Thyroid gland (tissue), 4 donors: ENCODE measurements around the gene TASP1.

Experiments used
- CTCF ChIP-seq, 6 experiments: fragments of 200-600 bp in 3 of 6; fragments of 450-650 bp in 3 of 6; sonication (generic) in 3 of 6; IDR thresholded peaks; one replicate each; pipeline ENCODE4 v1.5.1; 2016 to 2019; ENCODE audit warnings: antibody characterized with exemption in 6 of 6, mild to moderate bottlenecking in 2 of 6, inconsistent platforms in 1 of 6, moderate library complexity in 1 of 6
- POLR2A ChIP-seq, 2 donors: fragments of 450-650 bp; IDR thresholded peaks; one replicate each; pipeline ENCODE4 v1.6.1; 2017; ENCODE audit warnings: antibody characterized with exemption in 2 of 2, mild to moderate bottlenecking in 2 of 2, moderate library complexity in 1 of 2

- TF ChIP-seq CTCF (IDR thresholded peaks at IDR 0.05) (no peak), POLR2A (IDR thresholded peaks at IDR 0.05) (no peak)
Observed at GRCh38 chr20:13403453-13403852, 235.3 kb downstream of the TASP1 start.
